Right ventricle myocardium superior (tissue), 1 donor: ENCODE data around the gene IGFBP5. TPM values are rescaled to one million over a fixed set of nuclear protein-coding genes. Genes with fewer than 3 reads are reported as not detected.

Experiments used
- ATAC-seq: fragments of 200-7000 bp; cut with Tn5 transposase; one replicate; pipeline ENCODE4 v1.9.1; 2020; ENCODE audit warnings: mild to moderate bottlenecking; ENCODE audit not compliant: poor library complexity
- DNase-seq: peaks from one replicate; pipeline ENCODE4 v3.0.0-alpha.2; 2020
- intact Hi-C: fragments of 100-400 bp; cut with DNase I; formaldehyde crosslinking; loops from one replicate; pipeline ENCODE4 v1.11.2; 2022
- total RNA-seq: library from RNA; stranded (reverse); fragmentation: NEBNext Ultra II Directional; extraction: Animal tissue kit (Norgen Biotek cat#: 25700); gene quantifications from one replicate; pipeline ENCODE4 v1.2.1, GENCODE V29; 2021
- donor health status: DM: no; HTN: yes; CAD: no; lungs with severe emphysema.

The IGFBP5 gene
- total RNA-seq, 1 donor from 2014 or later = 134 TPM

DNA sequence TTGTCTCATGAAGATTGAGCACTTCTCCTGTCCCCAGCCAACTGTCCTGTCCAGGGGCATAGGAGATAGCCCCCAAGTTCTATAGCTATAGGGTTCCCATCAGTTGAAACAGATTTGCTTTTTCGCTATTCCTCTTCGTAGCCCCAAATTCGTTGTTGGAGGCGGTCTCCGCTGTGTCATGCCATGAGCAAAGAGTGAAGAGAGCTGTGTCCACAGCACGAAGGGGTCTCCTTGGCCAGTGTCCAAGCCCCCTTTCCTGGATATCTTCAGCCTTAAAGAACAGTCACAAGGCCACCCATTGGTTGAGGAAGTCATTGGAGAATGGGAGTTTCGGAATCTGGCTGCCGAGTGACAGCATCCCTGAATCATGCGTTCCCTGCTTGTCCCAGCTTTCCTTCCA is 21.0 kb downstream of the IGFBP5 start:
- no peak for ATAC-seq
- intact Hi-C loops = no loop called here

DNA sequence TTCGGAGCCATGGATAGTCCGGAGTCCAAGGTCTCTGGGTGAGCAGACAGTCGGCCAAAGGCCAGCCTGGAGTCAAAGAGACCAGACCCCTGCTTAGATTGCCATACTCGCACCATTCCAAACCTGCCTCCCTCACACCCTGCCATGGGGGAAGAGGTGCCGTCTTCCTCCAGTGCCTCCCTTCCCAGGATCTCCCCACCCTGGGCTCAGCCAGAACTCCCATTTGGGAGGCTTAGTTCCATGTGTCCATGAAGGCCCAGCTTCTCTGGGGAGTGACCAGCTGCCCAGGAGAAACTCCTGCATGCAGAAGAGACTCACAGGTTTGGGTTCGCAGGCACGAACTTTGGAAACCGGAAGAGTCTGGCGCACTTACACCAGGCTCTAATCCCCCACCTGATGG is 21.7 kb downstream of the IGFBP5 start:
- intact Hi-C loops = no loop called here
- DNase-seq (no peak), ATAC-seq (no peak)

More for the DNA sequence above, 21.0 kb downstream of the IGFBP5 start:
- no peak for DNase-seq

DNA sequence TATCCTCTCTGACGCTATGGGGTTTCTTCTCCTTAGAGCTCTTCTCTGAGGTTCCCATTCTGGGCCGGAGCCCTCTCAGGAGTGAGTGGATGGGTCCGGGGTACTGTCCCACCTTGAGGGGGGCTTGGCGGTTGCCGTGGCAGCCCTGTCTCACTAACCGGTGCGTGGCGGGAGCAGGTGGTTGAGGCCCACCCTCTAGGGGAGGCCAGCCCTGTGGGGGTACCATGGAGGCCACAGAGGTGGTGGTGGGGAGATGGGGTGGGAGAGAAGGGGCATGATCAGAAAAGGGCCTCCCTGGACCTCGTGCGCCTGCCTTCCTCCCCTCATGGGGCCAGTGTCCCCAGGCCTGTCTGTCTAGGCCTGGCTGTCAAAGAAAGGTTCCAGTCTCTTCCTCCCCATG is 22.3 kb downstream of the IGFBP5 start:
- ATAC-seq (no peak), DNase-seq (no peak)
- intact Hi-C loops = no loop called here

DNA sequence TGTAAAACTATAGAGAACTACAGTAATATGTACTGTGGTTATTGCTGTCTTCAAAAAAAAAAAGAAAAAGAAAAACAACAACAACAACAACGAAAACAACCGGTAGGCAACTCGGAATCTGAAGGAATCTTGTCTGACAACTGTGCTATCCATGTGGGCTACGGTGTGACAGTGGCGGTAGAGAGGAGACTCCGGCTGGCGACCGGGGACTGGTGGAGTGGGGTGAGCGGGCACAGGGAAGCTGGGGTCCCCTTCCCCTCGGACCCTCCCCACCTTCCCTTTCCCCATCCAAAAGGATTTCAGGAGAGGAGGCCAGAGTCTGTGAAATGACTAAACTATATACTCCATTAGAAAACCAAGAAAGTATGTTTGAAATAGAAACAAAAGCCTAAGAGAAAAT is 22.9 kb downstream of the IGFBP5 start:
- intact Hi-C loops = no loop called here
- DNase-seq (no peak), ATAC-seq (no peak)

DNA sequence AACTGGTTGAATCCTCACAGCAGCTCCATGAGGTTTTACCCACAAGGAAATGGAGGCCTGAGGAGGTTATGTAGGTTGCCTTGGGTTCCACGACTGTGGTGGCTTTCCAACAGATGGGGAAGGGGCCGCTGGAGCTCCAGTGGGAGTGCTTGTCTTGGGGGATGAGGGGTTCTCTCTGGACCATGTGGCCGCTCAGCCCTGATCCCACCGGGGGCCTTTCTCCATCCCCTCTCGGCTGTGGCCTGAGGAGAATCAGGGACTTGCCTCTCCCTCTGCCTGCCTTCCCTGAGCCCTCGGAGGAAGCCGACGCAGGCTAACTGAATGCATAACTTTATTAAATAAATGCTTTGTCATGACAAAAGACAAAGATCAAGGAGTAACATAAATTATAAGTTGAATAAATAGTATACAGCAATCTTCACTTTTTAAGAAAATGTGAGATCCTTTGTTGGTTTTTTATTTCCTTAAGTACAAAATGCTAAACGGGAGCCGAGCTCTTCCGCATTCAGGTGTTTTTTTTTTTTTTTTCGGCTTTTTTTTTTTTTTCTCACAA is 23.5 kb downstream of the IGFBP5 start:
- DNase-seq = no peak
- intact Hi-C loops = no loop called here
- ATAC-seq = no peak

DNA sequence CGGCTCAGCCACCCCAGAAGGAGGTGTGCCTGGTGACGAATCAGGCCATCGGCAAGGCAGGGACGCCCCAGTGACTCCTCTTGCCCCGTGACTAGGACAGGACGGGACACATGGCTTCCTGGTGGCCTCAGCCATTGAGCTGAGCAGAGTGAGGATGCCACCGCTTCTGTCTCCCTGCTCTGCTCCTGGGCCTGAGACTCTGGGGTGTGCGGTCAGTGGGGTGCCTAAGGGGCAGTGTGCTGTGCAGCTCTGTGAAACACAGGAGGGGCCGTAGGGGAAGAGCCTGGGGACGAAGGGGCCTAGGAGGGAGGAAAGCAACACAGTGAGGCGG is 24.3 kb downstream of the IGFBP5 start:
- ATAC-seq (no peak), DNase-seq (no peak)
- intact Hi-C loops = no loop called here

DNA sequence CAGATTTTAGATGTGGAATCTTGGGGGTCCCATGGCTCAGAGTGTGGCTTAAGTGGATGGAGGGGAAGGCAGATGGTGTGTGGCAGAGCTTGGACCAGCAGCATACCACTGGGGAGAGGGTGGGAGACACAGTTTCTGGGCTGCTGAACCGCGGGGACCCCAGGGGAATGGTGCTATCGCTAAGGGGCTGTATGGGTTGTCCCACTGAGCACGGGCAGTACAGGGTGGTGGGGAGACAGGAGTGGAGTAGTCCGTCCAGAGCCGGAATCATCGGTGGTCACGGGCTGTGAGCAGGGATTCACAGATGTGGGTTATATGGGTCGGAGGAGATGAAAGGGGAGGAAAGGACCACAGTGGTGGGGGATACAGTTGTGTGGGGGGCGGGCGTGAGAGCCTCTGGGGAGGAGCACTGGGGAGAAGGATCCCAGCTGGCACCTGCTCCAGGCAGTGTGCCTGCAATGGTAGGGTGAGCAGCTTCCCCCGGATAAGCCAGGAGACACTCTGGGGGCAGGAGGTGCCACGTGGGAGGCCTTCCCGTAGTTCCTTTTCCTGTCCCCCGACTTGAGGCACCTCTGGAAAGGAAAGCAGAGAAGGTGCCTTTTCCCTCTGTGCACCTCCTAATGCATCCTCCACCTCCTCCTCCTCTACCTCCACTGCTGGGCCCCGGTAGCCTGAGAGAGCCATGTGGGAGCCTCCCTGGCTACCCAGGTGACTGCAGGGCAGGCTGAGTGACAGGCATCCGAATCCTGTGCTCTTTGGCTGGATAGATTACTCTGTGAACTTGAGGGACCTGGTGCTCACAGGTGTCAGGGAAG is 24.9 kb downstream of the IGFBP5 start:
- DNase-seq (no peak), ATAC-seq (no peak)
- intact Hi-C loops = no loop called here

DNA sequence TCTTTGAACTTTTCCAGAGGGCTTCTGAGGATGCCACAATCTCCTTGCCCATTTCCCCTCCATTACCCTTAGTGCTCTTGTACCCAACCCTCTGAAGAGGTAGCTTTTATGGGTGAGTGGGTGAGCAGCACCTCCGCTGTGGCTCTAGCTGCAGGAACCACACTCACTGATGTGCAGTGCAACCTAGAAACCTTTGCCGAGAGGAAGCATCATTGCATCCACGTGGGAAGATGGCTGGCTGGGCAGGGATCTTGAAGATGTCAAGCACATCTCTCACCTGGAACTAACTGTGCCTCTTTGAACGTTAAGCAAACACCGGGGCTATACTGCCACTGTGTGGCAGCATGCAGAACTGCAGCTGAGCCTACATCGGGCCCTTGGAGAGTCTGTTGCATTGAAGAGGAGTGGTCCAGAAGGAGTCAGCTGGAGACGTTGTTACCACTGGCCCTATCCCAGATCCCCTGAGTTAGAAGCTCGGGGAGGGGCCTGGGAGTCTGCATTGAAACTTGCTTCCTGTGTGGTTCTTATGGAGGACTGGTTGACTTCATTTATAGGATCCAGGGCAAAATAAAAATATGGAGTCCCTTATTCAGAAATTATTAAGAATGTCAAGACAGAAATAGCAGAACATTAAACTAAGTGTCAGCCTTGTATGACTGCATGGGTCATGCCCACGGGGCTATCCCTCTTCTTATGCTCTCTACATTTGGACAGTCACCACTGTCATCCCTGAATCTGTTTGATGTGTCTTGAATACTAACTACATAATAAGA is 28.7 kb downstream of the IGFBP5 start:
- peak; percentile 76 for DNase-seq
- peak; percentile 74 for ATAC-seq

DNA sequence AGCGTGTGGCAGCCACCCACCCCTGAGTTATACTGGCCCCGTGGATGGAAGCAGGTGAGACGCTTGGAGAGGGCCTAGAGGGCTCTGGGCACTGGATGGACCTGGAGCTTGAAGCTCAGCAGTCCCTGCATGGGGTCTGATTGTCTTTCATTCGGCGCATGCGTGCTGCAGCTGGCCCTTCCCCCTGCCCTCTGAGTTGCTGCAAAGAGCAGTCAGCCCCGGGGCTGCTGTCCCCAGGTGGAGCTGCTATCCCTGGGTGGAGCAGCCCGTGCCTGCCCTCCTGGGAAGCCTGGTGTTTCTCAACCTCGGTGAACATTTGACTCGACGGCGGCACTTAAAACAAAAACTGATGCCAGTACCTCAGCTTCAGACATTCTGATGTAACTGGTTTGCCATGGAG is 29.6 kb downstream of the IGFBP5 start:
- intact Hi-C loops = loop anchor here (2.0 kb wide), 1 partner anchor 149 kb away; no protein-coding TSS in a partner anchor
- DNase-seq (no peak), ATAC-seq (no peak)

More for the DNA sequence above, 28.7 kb downstream of the IGFBP5 start:
- intact Hi-C loops = loop anchor here (2.0 kb wide), 1 partner anchor 150 kb away; no protein-coding TSS in a partner anchor

DNA sequence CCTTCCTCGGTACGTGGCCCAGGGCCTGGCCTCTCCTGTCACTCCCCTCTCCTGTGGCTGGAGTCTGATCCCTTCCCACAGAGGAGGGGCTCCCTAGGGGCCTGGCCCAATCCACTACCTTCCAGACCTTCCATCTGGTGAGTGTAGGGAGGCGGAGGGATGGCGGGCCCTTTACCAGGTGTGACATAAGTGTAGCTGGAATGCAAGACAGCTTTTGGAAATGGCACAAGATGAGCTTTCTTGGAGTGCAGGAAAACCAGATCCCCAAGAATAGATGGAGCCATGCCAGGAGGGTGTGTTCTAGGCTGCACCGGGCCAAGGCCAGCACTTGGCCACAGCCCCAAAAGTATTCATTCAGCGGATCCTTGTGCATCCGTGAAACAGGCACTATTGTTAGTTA is 30.1 kb downstream of the IGFBP5 start:
- intact Hi-C loops = no loop called here
- DNase-seq = no peak
- ATAC-seq = peak; percentile 19

DNA sequence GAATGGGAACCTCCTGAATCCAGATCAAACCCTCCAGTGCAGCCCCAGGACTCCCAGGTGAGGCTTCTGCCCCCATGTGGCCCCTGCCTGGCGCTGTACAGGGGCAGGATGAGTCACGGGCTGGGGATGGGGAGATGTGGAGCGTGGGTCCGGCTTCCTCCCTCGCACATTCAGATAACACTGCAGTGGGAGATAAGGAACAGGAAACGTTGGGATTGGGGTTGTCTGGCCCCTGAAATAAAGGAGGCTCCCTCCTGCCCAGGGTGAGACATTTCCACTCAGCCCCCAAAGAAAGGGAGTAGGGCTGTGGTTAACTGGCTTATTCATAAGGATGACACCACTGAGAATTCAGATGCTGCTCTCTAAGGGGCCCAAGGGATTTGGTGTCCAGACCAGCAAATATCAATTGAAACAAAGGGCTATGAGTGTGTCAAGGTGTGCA is 30.7 kb downstream of the IGFBP5 start:
- intact Hi-C loops = no loop called here
- ATAC-seq (no peak), DNase-seq (no peak)

DNA sequence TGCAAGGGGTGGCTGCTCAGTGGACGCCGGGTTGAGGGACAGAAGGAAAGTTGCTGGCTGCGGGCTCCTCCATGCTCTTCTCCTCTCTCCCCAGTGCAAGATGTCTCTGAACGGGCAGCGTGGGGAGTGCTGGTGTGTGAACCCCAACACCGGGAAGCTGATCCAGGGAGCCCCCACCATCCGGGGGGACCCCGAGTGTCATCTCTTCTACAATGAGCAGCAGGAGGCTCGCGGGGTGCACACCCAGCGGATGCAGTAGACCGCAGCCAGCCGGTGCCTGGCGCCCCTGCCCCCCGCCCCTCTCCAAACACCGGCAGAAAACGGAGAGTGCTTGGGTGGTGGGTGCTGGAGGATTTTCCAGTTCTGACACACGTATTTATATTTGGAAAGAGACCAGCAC is 31.5 kb downstream of the IGFBP5 start:
- DNase-seq = no peak
- ATAC-seq = no peak
- intact Hi-C loops = no loop called here

DNA sequence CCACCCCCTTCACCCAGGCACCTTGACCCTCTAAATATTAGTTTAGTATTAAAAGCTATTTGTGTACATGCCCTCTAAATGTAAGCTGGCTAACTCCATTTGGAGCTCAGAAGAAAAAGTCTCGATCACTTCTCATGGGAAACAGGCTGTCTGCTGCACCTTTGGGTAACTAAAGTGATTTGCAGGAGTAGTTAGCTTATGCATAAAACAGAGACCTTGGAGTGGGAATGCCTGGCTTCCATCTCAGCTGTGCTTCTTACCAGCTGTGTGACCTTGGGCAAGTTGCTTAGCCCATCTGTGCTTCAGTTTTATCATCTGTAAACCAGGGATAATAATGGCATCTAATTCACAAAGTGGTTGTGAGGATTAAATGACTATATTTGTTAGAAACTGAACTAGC is 32.2 kb downstream of the IGFBP5 start:
- no peak for DNase-seq
- no peak for ATAC-seq
- intact Hi-C loops = no loop called here

DNA sequence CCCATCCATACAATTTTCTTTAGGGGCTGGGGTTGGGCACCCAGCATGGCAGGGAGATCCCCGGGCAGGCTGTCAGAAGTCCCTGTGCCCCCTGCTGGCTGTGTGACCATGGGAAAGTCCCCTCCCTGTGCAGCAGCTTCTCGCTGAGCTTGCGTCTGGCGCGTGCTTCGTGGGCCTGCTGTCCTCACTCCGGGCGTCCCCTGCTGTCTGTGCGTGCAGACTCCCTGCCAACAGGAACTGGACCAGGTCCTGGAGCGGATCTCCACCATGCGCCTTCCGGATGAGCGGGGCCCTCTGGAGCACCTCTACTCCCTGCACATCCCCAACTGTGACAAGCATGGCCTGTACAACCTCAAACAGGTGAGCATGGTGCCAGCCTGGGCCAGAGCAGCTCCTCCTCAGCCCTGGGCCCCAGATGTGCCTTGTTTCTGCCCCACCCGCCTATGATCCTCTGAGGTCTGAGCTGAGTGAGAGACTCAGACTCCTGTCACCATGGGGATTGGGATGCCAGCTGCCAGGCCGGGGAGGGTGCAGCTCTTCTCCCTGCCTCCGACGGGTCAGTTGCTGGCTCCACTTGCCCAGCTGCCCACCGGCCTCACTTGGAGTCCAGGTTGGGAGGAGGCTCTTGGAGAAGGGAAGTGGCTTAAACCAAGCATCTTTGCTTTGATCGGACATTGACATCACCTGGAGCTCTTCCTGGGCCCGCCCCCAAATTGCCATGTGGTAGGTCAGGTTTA is 33.5 kb downstream of the IGFBP5 start:
- intact Hi-C loops = no loop called here
- no peak for DNase-seq
- ATAC-seq = peak; percentile 6

DNA sequence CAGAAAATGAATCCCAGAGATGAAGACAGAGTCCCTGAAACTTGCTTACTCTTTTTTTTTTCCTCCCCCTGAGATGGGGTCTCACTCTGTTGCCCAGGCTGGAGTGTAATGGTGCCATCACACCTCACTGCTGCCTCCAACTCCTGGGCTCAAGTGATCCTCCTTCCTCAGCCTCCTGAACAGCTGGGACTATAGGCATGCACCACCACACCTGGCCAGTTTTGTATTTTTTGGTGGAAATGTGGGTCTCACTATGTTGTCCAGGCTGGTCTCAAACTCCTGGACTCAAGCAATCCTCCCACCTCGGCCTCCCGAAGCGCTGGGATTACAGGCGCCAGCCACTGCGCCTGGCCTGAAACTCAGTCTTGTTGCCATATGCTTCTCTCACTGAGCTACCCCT is 34.3 kb downstream of the IGFBP5 start:
- ATAC-seq = no peak
- no peak for DNase-seq
- intact Hi-C loops = no loop called here

DNA sequence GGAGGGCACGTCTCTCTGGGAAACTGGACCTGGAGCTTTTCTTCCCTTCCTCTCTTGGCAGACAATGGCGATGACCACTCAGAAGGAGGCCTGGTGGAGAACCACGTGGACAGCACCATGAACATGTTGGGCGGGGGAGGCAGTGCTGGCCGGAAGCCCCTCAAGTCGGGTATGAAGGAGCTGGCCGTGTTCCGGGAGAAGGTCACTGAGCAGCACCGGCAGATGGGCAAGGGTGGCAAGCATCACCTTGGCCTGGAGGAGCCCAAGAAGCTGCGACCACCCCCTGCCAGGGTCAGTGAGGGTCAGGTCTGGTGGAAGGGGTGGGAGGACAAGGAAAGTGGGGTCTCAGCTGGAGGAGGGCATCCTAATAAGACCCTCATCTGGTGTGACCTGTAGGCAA is 34.9 kb downstream of the IGFBP5 start:
- DNase-seq = no peak
- no peak for ATAC-seq
- intact Hi-C loops = no loop called here

DNA sequence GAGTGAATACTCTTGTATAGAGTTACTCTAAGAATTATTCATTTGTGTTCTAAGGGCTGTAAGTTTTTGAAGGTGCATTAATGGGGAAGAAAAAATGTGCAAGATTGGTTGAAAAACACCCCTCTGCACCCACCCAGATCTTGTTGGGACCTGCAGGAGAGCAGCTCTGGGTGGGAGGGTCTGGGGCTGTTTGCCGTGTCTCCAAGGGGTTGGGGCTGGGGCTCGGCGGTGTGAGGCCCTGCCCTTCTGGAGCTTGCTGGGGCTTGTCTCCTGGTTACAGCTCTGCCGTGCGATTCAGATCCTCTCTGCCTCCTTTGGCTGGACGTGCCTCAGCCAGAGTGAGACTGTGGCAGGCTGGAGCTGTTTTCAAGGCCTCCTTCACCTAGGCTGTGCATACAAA is 36.1 kb downstream of the IGFBP5 start:
- ATAC-seq (no peak), DNase-seq (no peak)
- intact Hi-C loops = no loop called here

DNA sequence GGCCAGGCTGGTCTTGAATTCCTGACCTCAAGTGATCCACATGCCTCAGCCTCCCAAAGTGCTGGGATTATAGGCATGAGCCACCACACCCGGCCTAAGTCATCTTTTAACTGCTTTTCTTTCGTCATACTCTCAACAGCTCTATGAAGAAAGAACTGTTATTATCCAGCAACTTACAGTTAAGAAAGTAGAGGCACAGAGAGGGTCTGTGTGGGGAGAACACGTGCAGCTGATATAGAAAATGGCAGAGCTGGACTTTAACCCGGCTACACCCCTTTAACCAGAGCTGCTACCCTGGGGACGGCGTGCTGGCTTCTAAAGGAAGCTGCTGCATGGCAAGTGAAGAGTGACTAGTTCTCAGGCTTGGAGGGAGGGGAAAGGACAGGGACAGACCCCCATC is 36.6 kb downstream of the IGFBP5 start:
- ATAC-seq (no peak), DNase-seq (no peak)
- intact Hi-C loops = no loop called here

DNA sequence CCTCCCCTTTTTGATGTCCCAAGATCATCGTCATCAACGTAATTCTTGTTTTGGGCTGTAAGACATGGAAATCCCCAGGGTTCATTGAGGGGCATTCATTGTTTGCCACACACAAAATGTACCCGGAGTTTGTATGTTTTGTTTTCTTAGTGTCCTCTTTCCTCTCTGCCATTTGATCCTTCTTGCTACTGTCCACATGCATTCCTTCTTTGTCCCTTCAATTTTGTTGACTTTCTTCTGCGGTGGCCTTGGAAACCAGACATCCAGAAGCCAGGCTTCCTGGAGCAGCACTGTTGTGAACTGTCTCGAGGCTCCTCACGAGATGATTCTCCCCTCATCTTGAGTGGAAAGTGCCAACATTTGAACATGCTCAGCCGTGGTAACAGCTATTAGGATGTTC is 37.4 kb downstream of the IGFBP5 start:
- ATAC-seq (no peak), DNase-seq (no peak)
- intact Hi-C loops = no loop called here
